ENCODE data around the gene ABTB2. TPM values are rescaled to one million over a fixed set of nuclear protein-coding genes. Genes with fewer than 3 reads are reported as not detected.

ABTB2 gene
- total and polyA plus RNA-seq, 10 of the 15 experiments (the other 5 are each of a cell fraction or from before 2014, with no cell fraction given): 0.13 to 2.1 (median 0.72) TPM

- Histone ChIP-seq H3K4me2 (ENCODE audit: control insufficient read depth, insufficient read depth) (no peak overlapping the region), H2AFZ (ENCODE audit: control insufficient read depth, low read depth, low read length) (no peak overlapping the region), H3K4me1 (ENCODE audit: control insufficient read depth, insufficient read depth, low read length) (peaks cover 33% of the 10 kb centered on the region), H4K20me1 (ENCODE audit: control insufficient read depth, insufficient read depth) (no peaks in the 10 kb centered on the region), H3K27ac (ENCODE audit: control insufficient read depth, insufficient read depth) (no peak overlapping the region), H3K79me2 (ENCODE audit: control insufficient read depth, insufficient read depth, low read length) (no peaks in the 10 kb centered on the region; the same call in 1 of the 2 replicates), H3K27me3 (replicated peaks in 1 of 2; ENCODE audit: control insufficient read depth in 2 of 2, insufficient read depth in 2 of 2, low read length in 1 of 2) (no peaks in the 10 kb centered on the region), H3K4me3 (no peak overlapping the region), H3K9ac (ENCODE audit: control insufficient read depth, insufficient read depth, low read length) (no peak overlapping the region), H3K9me3 (replicated peaks; ENCODE audit: control insufficient read depth, insufficient read depth, low read length) (no peaks in the 10 kb centered on the region), H3K36me3 (ENCODE audit: control insufficient read depth in 2 of 2, insufficient read depth in 2 of 2, low read length in 1 of 2) (peaks cover 28 to 51% of the 10 kb centered on the region in 2 experiments)
- ChIA-PET CTCF (interaction anchor here (0.6 kb wide), 1 partner anchor 370 kb away, joined by 3 read pairs; no protein-coding TSS in a partner anchor), POLR2A (interaction anchor here (0.6 kb wide), 1 partner anchor 7 kb away, joined by 3 read pairs; no protein-coding TSS in a partner anchor), SMC1A (ENCODE audit: uncharacterized antibody, unreplicated experiment) (interaction anchor here (0.6 kb wide), 2 partner anchors 12 to 193 kb away, joined by 3 read pairs; no protein-coding TSS in a partner anchor), RAD21 (ENCODE audit: unreplicated experiment) (interaction anchor here (0.8 to 1.6 kb wide), 2 partner anchors 27 to 41 kb away, joined by 5 to 7 read pairs; no protein-coding TSS in a partner anchor)
- DNase-seq (ENCODE audit: low read depth, low spot score) (no peak), FAIRE-seq (no peak), ATAC-seq (no peak)
- no TSS peak for BruUV-seq (replicated peaks)
- intact Hi-C loops (cut with micrococcal nuclease; ENCODE audit: unreplicated experiment): loop anchor here (5.0 kb wide), 1 partner anchor 145 kb away; no protein-coding TSS in a partner anchor
- 87% methylated on average over 8 of the region's 8 CpGs for WGBS (ENCODE audit: insufficient coverage, insufficient replicate concordance, low lambda C conversion rate, missing lambda C conversion rate)
- TF ChIP-seq ZBTB40 (IDR thresholded peaks at IDR 0.05; ENCODE audit: borderline replicate concordance) (no peak), ZSCAN29 (IDR thresholded peaks at IDR 0.05) (no peak), SPI1 (IDR thresholded peaks at IDR 0.05; ENCODE audit: borderline replicate concordance, insufficient read depth, low read depth, low read length) (no peak), SMAD1 (IDR thresholded peaks at IDR 0.05; ENCODE audit: low read depth, partially characterized antibody) (no peak), SREBF2 (IDR thresholded peaks at IDR 0.05; ENCODE audit: low read length) (no peak), SMARCA5 (IDR thresholded peaks at IDR 0.05) (no peak), NR2C1 (IDR thresholded peaks at IDR 0.05) (no peak), MLLT1 (IDR thresholded peaks at IDR 0.05) (no peak), PAX8 (IDR thresholded peaks at IDR 0.05) (no peak), POU2F2 (IDR thresholded peaks at IDR 0.05; ENCODE audit: borderline replicate concordance, low read depth, low read length) (no peak)
- TF ChIP-seq, protein P1, sequence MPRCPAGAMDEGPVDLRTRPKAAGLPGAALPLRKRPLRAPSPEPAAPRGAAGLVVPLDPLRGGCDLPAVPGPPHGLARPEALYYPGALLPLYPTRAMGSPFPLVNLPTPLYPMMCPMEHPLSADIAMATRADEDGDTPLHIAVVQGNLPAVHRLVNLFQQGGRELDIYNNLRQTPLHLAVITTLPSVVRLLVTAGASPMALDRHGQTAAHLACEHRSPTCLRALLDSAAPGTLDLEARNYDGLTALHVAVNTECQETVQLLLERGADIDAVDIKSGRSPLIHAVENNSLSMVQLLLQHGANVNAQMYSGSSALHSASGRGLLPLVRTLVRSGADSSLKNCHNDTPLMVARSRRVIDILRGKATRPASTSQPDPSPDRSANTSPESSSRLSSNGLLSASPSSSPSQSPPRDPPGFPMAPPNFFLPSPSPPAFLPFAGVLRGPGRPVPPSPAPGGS (IDR thresholded peaks at IDR 0.05; ENCODE audit: borderline replicate concordance, insufficient read depth, low read depth, low read length, poor library complexity, severe bottlenecking): no peak
- in situ Hi-C loops (cut with MboI): no loop called here
These were observed 210.2 kb downstream of the ABTB2 start for GRCh38 chr11:34147581-34147980.
